Left colon (tissue), 2 donors: Measurements from ENCODE around the gene THRA. TPM values are rescaled to one million over a fixed set of nuclear protein-coding genes. Genes with fewer than 3 reads are reported as not detected.

Experiments used
- ATAC-seq: fragments of 200-7000 bp; cut with Tn5 transposase; one replicate; pipeline ENCODE4 v1.9.1; 2020; ENCODE audit warnings: mild to moderate bottlenecking, moderate library complexity
- DNase-seq, 2 donors: peaks; one replicate each; pipeline ENCODE4 v3.0.0-alpha.2; 2020
- intact Hi-C, 2 donors: fragments of 100-400 bp; cut with DNase I in 1 of 2; cut with micrococcal nuclease in 1 of 2; formaldehyde crosslinking; loops; one replicate each; pipeline versions ENCODE4 v1.11.2 to v1.14.0; 2022; cut with DNase I, micrococcal nuclease
- total RNA-seq, 2 donors: library from RNA; stranded (reverse); fragmentation: NEBNext Ultra II Directional; extraction: Animal tissue kit (Norgen Biotek cat#: 25700); gene quantifications; one replicate each; pipeline ENCODE4 v1.2.1, GENCODE V29; 2021
- donor health status: DM: no; HTN: no; CAD: no.
- donor health status: DM: yes; HTN: yes; CAD: no.

The THRA gene
- total RNA-seq, 2 donors from 2014 or later: 48.4 to 56.3 TPM

DNA sequence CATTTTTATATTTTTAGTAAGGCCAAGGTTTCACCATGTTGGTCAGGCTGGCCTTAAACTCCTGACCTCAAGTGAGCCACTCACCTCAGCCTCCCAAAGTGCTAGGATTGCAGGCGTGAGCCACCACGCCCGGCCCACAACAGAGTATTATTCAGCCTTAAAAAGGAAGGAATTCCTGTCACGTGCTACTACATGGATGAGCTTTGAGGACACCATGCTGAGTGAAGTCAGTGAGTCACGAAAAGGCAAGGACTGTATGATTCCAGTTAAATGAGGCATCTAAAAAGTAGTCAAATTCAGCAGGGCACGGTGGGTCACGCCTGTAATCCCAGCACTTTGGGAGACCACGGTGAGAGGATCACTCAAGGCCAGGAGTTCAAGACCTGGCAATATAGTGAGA is 37.9 kb upstream of the THRA start:
- intact Hi-C loops: loop anchor here in 1 of 2 donors (10.0 kb wide), 1 partner anchor 150 kb away; the partner anchor contains the start of gene RAPGEFL1
- DNase-seq (no peak), ATAC-seq (no peak)

GRCh38 chr17:40025559-40025958 is 37.2 kb upstream of the THRA start:
- ATAC-seq (no peak), DNase-seq (no peak)
- intact Hi-C loops: loop anchor here in 1 of 2 donors (10.0 kb wide), 1 partner anchor 149 kb away; the partner anchor contains the start of gene RAPGEFL1

DNA sequence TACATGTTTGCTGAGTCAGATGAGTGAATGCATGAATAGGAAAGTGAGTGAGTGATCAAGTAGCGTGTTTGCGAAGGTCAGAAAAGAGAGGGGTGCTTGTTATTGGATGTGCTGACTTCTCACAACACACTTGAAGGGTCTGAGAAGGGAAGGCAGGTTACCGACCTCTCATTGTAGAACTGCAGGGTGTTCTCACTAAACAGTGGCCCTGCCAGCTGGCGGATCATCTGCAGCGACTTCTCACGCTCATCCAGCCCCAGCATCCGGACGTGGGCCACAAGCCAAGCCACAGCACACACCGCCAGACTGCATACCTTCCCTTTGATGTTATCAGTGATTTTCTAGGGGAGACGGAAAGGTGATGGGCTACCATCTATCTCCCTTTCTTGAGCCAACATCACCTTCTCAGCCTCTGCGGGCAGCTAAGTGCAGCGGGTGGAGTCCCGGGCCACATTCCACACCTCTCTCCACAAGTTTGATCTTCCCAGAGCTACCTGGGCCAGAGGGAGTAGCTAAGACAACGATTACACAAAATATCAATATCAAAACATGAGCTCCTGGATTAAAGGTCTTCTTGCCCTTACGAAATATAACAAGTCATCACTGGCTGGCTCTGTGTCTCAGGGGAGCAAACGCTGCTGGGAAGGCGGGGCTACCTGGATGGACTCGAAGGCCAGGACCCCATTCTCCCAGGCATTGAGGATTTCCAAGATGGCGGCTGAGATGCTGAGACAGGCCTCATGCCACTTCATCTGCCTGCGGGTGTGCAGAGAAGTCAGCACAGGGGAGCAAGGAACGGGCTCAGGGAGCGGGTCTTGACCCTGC is 36.6 kb upstream of the THRA start:
- intact Hi-C loops: loop anchor here in 1 of 2 donors (10.0 kb wide), 1 partner anchor 149 kb away; the partner anchor contains the start of gene RAPGEFL1
- DNase-seq (peak in 1 of 2 donors; percentile 35), ATAC-seq (no peak)

- ATAC-seq: peak; percentile 65
- intact Hi-C loops: loop anchor here in 1 of 2 donors (10.0 kb wide), 1 partner anchor 148 kb away; the partner anchor contains the start of gene RAPGEFL1
- DNase-seq: peak; percentile 81 to 84
These were observed 35.8 kb upstream of the THRA start for GRCh38 chr17:40026816-40027613.

DNA sequence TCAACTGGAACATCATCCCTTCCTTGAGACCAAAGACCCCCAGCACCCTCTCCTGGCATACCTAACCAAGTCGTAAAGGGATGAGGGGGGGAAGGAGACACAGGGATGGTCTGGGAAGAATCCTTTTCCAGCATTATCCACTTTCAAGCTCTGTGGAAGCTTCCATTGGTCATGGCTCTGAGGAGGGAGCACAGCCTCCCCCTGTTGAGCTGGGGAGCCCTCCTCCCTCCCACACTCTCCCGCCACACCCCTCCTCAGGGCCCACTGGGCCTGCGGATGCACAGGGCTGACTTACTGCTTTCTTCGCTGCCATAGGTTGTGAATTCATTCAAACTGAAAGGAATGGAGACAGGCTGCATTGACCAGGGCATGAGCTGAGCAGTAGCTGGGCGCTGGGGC is 35.2 kb upstream of the THRA start:
- ATAC-seq (no peak), DNase-seq (no peak)
- intact Hi-C loops: loop anchor here in 1 of 2 donors (10.0 kb wide), 1 partner anchor 147 kb away; the partner anchor contains the start of gene RAPGEFL1

- intact Hi-C loops: loop anchor here in 1 of 2 donors (10.0 kb wide), 1 partner anchor 146 kb away; the partner anchor contains the start of gene RAPGEFL1
- DNase-seq (no peak), ATAC-seq (no peak)
These were observed 34.2 kb upstream of the THRA start for GRCh38 chr17:40028595-40028994.

DNA sequence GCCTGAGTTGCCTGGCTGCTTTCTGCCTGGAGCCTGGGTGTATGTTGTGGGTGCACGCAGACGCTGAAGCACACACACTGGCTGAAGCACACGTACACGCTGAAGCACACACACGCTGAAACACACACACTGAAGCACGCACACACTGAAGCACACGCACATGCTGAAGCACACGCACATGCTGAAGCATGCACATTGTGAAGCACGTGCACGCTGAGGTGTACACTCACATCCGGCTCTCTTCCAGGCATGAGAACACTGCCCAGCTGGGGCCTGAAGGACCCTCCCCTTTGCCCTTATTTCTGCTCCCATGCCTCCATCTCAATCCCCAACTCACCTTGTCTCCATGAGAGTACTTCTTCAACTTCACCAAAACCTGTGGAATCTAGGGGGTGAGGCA is 31.1 kb upstream of the THRA start:
- intact Hi-C loops: no loop called here
- ATAC-seq (no peak), DNase-seq (no peak)

DNA sequence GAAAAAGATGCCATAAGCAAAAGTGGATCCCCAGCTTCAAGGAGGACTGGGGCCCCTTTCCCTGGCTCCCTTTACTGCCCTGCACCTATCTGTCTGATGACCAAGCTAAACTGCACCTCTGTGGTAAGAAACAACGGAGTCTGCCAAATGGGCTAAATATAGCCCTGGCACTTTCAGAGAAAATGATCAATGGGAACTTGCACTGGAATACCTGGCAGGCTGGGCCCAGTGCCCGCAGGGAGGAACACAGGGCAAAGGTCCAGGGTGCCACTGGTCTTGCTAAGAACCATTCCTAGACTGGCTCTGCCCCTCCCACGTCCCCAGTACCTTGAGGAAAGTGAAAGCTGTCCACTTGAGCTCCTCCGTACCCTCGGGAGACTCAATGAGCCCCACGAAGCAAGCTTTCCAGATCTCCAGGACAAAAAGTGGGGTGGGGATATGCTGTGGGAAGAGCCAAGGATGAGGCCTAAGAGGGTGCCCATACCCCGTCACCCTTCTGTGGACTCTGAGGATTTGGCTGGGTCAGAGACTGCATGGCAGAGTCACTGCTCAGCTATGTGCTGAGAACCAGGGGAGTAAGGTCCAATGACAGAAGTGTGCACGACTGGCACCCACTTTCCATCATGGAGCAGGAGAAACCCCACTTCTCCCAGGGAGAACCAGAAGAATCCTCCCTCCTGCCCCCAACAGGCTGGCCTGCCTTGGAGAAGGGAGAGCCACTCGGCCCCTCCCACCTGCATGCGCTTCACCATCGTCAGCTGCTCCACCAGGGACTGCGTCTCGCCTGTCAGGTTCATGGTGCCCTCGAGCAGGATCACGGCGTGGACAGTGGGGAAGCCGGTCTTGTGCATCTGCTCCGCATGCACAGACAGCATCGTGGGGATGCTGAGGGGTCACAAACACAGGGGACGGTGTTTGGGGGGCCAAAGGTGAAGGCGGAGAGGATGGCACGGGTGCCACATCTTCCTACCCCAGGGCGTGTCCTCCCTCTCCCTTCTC is 30.1 kb upstream of the THRA start:
- DNase-seq: peak; percentile 85 to 93
- intact Hi-C loops: no loop called here
- peak; percentile 88 for ATAC-seq

- intact Hi-C loops: no loop called here
- DNase-seq (no peak), ATAC-seq (no peak)
These were observed 29.4 kb upstream of the THRA start for GRCh38 chr17:40033339-40033738.

GRCh38 chr17:40034426-40035161 is 28.2 kb upstream of the THRA start:
- intact Hi-C loops: no loop called here
- no peak for ATAC-seq

GRCh38 chr17:40035162-40035559 is 27.6 kb upstream of the THRA start:
- intact Hi-C loops: no loop called here
- ATAC-seq (peak; percentile 48), DNase-seq (peak in 1 of 2 donors; percentile 52)

More at GRCh38 chr17:40034426-40035161, 28.2 kb upstream of the THRA start:
- DNase-seq: no peak

- intact Hi-C loops: no loop called here
- ATAC-seq: peak; percentile 26
- DNase-seq: peak; percentile 55 to 74
These were observed 23.8 kb upstream of the THRA start for GRCh38 chr17:40038882-40039513.

GRCh38 chr17:40041196-40041595 is 21.6 kb upstream of the THRA start:
- no peak for DNase-seq
- no peak for ATAC-seq
- intact Hi-C loops: no loop called here

- intact Hi-C loops: no loop called here
- DNase-seq: no peak
- no peak for ATAC-seq
These were observed 6.3 kb upstream of the THRA start for GRCh38 chr17:40056379-40057015.

DNA sequence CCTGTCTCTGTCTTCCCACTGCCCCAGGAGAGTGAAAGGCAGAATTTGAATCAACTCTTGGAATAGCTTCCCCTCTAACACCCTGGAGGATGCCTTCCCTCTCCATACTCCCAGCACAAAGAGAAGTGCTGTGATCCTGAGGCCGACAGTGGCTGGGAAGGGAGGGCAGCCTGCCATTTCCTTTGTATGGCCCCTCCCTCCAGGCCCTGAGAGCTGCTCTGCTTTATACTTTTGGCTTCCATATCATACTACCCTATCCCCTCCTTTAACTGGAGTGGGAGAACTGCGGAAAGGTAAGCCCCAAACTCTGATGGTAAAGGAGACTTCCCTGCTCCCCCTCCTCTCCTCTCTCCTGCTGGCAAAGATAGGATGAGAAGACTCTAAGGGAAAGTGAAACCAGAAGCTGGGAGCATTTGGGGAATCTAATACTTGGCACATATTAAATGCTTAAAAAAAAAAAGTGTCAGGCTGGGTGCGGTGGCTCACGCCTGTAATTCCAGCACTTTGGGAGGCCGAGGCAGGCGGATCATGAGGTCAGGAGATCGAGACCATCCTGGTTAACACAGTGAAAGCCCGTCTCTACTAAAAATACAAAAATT is 4.5 kb upstream of the THRA start:
- intact Hi-C loops: no loop called here
- ATAC-seq: no peak
- DNase-seq: no peak

- no peak for DNase-seq
- intact Hi-C loops: no loop called here
- no peak for ATAC-seq
These were observed 3.9 kb upstream of the THRA start for GRCh38 chr17:40058865-40059264.
